T-helper 9 cell (primary cell): ENCODE data around the gene POLR2L.

ENCODE experiments used
- DNase-seq: peaks from one replicate; pipeline ENCODE4 v3.0.0-alpha.2; 2020

Gene POLR2L

GRCh38 chr11:853682-854448 is 11.5 kb upstream of the POLR2L start:
- DNase-seq = no peak

DNA sequence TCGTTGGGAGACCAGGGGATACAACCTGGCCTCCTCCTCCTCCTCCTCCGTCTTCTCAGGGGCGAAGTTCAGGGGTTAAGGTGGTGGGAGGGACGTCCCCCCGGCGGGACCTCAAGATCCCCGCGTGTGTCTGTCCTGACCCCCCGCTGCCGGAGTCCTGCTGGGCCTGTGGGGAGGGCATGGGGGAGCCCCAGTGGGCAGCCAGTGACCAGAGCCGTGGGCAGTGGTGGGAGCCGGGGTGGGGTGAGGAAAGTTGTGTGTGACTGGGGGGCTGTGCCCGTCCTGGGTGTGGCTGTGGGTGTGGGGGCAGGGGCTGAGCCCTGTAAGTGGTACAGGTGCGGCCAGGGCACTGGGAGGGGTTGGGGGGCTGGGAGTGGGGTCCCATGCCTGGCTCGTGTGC is 10.4 kb upstream of the POLR2L start:
- no peak for DNase-seq

- DNase-seq = no peak
Observed at GRCh38 chr11:850775-851763, 8.7 kb upstream of the POLR2L start.

DNA sequence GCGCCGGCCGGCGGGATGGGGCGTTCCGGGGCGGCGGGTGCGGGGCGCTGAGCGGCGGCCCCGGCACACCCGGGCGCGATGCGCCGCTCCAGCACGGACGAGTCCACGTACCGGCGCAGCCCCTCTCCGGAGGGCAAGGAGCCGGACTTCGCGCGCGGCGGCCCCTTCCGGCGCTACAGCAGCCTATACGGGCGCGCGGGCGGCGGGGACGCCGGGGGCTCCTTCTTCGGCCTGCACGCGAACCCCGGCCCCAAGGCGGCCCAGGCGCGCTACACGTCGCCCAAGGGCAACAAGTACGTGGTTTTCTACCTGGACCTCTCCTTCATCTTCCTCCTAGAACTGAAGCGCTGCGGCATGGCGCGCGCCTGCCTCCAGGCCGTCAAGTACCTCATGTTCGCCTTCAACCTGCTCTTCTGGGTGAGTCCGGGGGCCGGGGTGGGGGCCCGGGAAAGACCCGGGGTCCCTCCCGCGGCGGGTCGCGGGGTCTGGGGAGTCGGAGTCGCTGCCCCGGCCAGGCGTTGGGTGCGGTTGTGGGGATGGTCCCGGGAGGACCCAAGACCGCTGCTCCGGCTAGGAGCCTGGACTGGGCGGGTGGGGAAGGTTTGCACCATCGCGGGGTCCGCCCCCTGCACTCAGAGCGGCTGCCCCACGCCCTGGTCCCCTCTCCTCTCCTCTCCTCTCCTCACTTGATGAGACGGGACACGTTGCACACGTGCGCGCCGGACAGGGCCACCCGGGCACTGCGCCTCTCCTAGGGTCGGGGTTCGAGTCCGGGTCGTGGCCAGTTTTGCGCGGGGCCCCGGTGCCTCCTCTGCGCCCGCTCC is 7.8 kb upstream of the POLR2L start:
- no peak for DNase-seq

DNA sequence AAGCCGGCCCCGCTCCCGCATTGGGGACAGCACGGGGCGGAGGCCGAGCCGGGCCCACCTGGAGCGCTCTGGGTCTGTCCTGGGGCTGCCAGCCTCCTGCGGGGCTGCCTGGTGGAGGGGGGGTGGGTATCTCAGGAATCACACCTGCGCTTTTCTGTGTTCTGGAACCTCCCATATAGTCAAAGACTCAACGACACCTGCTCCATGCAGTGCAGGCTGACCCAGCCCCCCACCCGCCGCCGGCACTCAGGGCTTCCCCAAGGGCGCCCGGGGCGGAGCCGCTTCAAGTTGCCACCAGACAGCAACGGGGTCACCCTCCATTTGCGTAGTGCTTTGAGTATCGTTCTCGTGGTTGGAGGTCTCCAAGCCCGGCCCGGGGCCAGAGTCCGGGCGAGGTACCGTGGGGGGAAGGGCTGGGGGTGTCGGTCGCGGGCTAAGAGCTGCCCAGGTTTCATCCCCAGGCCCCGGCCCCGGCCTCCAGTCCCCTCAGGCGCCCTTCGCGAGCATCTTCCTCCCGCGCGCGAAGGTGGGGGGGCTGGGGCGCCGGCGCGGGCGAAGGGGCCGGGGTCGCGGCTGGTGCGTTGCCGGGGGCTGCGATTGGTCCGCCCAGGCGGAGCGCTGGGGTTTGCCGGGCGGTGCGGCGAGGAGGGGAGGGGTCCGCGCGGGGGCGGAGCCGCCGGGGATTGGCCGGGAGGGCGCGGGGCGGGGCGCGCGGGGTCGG is 6.9 kb upstream of the POLR2L start:
- DNase-seq = no peak

DNA sequence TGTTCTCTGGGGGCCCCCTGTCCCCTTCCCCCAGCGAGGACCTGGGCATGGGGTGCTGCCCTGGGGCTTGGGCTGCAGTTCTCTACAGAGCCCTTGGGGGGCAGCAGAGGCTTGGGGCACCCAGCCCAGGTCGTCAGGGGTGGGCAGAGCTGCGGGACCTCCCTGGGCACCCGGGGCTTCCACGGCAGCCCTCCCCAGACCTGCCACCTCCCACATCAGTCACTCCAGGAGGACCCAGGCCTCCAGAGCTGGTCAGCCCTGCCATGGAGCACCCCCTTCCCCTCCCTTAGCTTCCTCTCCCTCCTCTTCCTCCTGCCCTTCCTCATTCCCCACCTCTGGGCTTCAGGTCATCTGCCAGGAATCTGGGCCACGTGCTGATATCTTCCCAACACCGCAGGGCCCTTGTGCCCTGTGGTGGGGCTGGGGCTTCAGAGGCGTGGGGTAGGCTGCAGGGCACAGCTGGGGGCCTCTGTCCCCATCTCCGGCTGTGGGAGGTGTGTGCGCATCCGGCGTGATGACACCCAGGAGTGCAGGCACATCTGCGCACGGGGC is 6.1 kb upstream of the POLR2L start:
- peak; percentile 62 for DNase-seq

GRCh38 chr11:847876-848275 is 5.5 kb upstream of the POLR2L start:
- DNase-seq = no peak

GRCh38 chr11:846496-847098 is 4.3 kb upstream of the POLR2L start:
- DNase-seq = no peak

GRCh38 chr11:845872-846495 is 3.7 kb upstream of the POLR2L start:
- no peak for DNase-seq

GRCh38 chr11:844693-845644 is 2.6 kb upstream of the POLR2L start:
- no peak for DNase-seq

- DNase-seq = no peak
Observed at GRCh38 chr11:843818-844692, 1.7 kb upstream of the POLR2L start.

GRCh38 chr11:843086-843734 is 881 bp upstream of the POLR2L start:
- DNase-seq = no peak

DNA sequence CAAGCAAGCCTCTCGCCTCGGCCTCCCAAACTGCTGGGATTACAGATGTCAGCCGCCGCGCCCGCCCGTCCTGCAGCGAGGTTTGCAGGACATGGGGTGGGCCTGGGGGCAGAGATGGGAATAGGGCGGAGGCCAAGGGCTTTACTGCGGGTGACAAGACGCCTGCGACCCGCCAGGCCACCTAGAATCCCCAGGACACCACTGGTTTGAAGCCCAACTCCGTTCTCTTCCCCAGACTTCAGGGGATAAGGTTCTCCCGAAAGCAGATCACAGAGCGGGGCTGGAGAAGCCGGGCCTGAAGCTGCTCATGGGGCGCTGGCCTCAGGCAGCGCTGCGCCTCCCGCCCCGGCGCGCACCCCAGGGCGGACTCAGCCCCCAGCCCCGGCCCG is 354 bp downstream of the POLR2L start:
- no peak for DNase-seq

DNA sequence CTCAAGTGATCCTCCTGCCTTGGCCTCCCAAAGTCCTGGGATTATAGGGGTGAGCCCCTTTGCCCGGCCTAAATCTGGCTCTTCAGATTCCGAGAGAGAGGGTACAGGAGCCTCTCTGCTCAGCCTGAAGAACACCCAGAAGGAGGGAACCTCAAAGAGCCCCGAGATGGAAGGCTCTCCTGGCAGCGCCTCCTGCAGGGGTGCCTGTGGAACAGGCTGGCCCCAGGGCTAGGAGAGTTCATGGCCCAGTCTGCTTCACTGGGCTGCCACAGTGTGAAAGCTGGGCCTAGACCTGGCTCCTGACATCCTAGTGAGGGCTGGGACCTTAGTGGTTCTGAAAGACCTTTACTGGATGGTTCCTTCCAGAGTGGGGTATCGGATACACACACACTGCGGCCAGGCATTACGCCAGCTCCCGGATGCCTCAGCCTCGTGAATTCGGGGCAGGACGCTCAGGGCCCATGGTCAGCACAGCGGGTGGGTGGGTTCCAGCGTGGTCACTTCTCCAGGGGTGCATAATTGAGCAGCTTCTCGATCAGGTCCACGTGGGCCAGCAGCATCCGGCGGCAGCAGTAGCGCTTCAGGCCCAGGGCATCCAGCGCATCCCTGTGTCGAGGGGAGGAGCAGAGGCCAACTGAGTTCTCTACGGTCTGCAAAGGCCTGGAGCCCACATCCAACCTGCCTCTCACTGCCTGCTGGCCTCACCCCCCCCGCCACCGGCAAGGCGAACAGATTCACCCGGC is 2.3 kb downstream of the POLR2L start:
- no peak for DNase-seq

GRCh38 chr11:839280-839623 is 3.1 kb downstream of the POLR2L start:
- DNase-seq = no peak

DNA sequence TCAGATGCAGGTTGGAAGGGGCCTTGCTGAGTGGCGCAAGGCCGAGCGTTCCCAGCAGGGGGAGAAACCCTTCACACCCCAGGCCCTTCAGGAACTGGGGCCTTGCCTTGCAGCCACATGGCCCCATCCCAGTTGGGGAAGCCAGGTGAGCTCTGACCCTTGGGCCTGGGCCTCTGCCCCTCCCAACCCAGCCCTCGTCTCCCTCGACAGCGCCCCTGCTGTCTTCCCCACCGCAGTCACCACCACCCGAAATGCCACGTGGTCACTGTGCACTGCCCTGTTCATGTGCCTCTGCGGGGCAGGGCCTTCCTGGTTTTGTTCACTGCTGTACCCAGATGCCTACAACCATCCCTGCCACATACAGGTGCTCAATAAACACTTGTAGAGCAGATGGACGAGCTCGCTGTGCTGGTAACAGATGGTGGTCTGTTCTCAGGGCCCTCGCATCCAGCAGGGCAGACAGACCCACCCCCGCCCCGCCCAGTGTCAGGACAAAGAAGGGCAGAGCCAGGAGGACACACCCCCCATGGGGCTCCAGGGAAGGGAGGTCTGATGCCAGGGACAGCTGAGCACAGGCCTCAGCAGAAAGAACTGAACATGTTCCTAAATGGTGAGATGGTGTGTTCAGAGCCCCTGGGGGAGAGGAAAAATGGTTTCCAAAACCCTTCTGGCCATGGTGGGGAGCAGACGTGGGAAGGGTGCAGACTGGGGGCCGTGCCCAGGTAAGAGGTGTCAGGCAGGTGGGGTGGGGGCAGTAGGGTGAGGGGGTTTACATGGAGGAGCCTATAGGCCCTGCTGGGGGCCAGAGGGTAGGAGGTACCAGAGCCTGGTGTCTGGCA is 3.7 kb downstream of the POLR2L start:
- no peak for DNase-seq

- no peak for DNase-seq
Observed at GRCh38 chr11:837990-838307, 4.4 kb downstream of the POLR2L start.
